RPMI8226 (cell line): ENCODE measurements around the gene EFCAB5.
"Not testable (repeated sequence)": the region's sequence is repeated elsewhere in the genome, so short reads cannot be mapped to it uniquely, and the experiment has no call there.

Experiments
- DNase-seq: peaks from one replicate; pipeline ENCODE4 v3.0.0-alpha.2; 2015

Gene EFCAB5

GRCh38 chr17:30103921-30104320 lies 162.5 kb downstream of the EFCAB5 start:
- DNase-seq: no peak

GRCh38 chr17:30104575-30105339 lies 163.3 kb downstream of the EFCAB5 start:
- peak; percentile 83 for DNase-seq

DNA sequence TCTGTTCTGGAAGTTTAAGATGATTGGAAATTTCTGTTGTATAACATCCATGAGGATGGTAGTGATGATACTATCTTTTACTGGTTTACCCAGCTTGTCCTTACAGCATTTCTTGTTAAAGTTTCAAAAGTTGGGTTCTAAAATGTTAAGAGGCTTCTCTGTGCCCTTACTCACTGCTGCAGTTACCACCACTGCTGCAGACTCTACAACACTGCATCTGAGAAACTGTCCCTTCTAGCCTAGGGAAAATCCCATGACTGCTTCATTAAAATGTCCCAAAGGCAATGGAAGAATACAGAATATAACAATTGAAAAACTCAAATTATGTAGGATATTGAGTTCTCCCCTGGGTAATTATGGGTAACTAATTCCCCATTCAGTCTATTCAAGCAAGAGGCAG lies 171.4 kb downstream of the EFCAB5 start:
- DNase-seq: no peak

DNA sequence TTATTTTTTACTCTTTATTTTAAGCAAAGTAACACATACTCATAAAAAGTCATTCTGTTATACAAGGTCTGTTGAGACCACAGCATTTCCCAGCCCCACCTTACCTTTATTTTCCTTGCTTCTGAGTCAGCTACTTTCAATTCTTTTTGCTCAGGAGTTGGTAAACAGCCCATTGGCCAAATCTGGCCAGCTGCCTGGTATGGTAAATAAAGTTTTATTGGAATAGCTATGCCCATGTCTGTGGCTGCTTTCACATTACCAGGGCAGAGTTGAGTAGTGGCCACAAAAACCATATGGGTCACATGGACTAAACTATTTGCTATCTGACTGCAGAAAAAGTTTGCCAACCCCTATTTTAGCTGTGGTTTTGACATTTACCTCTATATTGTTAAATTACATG lies 171.8 kb downstream of the EFCAB5 start:
- peak; percentile 92 for DNase-seq

DNA sequence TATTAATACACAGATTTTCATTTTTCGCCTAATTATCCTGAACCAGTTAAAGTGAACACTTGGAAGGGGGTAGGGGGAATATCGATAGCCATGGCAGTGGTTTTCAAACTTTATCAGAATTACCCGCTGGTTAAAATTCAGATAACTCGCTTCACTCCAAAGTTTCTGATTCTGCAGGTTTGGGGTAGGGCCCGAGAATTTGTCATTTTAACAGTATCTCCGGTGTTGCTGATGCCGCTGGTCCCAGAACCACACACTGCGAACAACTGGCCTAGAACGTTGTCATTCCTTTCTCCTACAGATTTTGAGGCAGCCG lies 174.9 kb downstream of the EFCAB5 start:
- DNase-seq: no peak

- peak; percentile 95 for DNase-seq
These were observed 175.5 kb downstream of the EFCAB5 start, which contains the start of gene NSRP1 for GRCh38 chr17:30116661-30117551. Gene NSRP1 (plus strand): TSS chr17:30116816. CDS start chr17:30116844, 28 bp downstream.

GRCh38 chr17:30117675-30118081 lies 176.2 kb downstream of the EFCAB5 start:
- no peak for DNase-seq

DNA sequence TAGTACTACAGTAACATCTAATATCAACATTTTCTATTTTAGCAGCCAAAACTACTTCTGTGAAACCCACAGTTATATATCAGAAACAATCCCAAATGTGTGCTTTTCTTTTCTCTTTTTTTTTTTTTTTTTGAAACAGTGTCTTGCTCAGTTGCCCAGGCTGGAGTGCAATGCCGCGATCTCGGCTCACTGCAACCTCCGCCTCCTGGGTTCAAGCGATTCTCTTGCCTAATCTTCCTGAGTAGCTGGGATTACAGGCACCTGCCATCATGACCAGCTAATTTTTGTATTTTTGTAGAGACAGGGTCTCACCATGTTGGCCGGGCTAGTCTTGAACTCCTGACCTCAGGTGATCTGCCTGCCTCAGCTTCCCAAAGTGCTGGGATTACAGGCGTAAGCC lies 177.2 kb downstream of the EFCAB5 start:
- not testable (repeated sequence) for DNase-seq

GRCh38 chr17:30124273-30124796 lies 182.9 kb downstream of the EFCAB5 start:
- no peak for DNase-seq

DNA sequence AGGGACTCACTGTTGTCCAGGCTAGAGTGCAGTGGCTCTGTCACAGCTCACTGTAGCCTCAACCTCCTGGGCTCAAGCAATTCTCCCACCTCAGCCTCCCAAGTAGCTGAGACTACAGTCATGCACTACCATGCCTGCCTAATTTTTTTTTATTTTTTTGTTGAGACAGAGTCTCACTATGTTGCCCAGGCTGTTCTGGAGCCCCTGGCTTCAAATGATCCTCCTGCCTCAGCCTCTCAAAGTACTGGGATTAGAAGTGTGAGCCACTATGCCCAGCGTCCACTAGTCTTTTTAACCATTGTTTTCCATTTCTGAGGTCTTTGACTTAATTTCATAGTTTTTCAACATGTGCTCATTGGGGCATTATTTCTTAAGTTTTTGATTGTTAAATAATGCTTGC lies 188.7 kb downstream of the EFCAB5 start:
- DNase-seq: no peak

DNA sequence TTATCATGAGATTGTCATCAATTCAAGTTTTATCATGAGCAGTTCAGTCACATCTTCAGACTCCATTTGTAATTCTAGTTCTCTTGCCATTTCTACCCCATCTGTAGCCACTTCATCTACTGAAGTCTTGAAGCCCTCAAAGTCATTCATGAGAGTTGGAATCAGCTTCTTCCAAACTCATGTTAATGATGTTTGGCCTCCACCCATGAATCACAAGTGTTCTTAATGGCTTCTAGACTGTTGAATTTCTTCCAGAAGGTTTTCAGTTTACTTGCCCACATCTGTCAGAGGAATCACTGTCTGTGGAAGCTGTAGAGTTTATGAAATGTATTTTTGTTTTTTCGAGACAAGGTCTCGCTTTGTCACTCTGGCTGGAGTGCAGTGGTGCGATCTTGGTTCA lies 191.2 kb downstream of the EFCAB5 start:
- no peak for DNase-seq

DNA sequence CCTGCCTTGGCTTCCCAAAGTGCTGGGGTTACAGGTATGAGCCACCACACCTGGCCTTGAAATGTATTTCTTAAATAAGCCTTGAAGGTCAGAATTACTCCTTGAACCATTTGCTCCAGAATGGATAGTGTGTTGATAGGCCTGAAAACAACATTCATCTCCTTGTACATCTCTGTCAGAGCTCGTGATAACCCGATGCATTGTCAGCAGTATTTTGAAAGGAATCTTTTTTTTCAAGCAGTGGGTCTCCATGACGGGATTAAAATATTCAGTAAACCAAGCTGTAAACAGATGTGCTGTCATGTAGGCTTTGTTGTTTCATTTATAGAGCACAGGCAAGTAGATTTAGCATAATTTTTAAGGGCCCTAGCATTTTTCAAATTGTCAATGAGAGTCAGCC lies 191.8 kb downstream of the EFCAB5 start:
- no peak for DNase-seq

- no peak for DNase-seq
These were observed 193.1 kb downstream of the EFCAB5 start for GRCh38 chr17:30134551-30134950.

- DNase-seq: no peak
These were observed 195.7 kb downstream of the EFCAB5 start for GRCh38 chr17:30137158-30137557.

DNA sequence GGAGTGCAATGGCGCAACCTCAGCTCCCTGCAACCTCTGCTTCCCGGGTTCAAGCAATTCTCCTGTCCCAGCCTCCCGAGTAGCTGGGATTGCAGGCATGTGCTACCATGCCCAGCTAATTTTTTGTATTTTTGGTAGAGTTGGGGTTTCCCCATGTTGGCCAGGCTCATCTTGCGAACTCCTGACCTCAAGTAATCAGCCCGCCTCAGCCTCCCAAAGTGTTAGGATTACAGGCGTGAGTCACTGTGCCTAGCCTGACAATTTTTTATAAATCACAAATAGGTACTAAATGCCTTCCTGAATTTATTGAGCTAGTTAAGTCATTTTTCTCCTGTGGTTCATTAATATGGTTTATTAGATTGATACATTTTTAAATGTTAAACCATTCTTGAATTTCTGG lies 206.4 kb downstream of the EFCAB5 start:
- DNase-seq: not testable (repeated sequence)

DNA sequence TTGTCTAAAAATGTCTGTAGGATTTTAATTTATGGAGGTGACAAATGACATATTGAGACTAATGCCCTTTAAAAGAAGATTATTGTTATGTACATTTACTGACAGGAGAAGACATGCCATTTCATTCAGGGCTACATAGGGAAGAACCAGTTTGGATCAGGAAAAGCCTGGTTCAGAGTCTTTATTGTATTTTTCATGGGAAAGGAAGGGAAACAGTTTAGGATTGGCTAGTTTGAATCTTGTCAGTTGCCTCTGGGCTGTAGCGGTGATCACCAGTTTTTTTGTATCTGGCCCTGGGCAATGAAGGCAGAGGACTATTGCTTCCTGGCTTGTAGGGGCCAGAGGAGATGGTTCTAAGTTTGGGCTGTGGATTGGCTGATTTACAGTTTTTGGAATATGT lies 206.9 kb downstream of the EFCAB5 start:
- DNase-seq: no peak

DNA sequence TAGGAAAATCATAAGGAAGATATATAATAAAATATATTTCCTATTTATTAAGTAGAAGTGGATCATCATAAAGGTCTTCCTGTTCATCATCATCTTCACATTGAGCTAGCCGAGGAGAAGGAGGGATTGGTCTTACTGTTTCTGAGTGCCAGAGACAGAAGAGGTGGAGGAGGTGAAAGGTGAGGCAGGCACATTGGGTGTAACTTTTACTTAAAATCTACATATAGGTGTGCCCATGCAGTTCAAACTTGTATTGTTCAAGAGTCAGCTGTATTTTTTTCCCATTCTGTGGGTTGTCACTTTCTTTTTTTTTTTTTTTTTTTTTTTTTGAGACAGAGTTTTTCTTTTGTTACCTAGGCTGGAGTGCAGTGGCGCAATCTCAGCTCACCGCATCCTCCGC lies 210.0 kb downstream of the EFCAB5 start:
- DNase-seq: no peak

DNA sequence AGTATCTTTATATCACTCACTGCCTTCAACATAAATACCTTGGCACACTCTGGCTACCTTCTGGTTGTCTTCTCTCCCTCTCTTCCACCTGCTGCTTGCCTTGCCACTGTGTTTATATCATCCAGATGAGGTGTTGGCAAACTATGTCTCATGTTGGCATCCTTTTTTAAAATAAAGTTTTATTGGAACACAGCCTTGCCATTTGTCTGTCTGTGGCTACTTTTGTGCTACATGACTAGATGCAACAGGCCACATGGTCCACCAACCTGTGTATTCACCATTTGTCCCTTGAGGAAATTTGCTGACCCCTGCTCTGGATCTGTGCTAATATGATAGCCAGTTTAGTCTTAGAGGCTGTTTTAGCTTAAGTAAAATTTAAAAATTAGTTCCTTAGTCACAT lies 212.0 kb downstream of the EFCAB5 start:
- no peak for DNase-seq

GRCh38 chr17:30155389-30155788 lies 214.0 kb downstream of the EFCAB5 start:
- DNase-seq: no peak
